SU-DHL-6 (cell line): ENCODE data around the gene SH3RF3.

Source experiments
- H2AFZ ChIP-seq: fragments of 200-600 bp; sonication (generic); 2 replicates; pipeline ENCODE4 v1.6.1; 2014; ENCODE audit warnings: low read depth, mild to moderate bottlenecking, moderate library complexity, mixed read lengths, antibody characterized with exemption, low read length; ENCODE audit not compliant: severe bottlenecking
- H3F3A ChIP-seq: fragments of 200-600 bp; shearing (Covaris generic); 2 replicates; pipeline ENCODE4 v1.6.0; 2016; ENCODE audit warnings: antibody characterized with exemption, mild to moderate bottlenecking; ENCODE audit not compliant: insufficient read depth
- H3K27ac ChIP-seq: fragments of 200-600 bp; sonication (generic); 2 replicates; pipeline ENCODE4 v1.5.1; 2016; ENCODE audit warnings: low read depth, mild to moderate bottlenecking, low read length, moderate library complexity, mixed read lengths
- H3K27me3 ChIP-seq: fragments of 200-600 bp; sonication (generic), shearing (Covaris generic); 2 replicates; pipeline ENCODE4 v1.6.0; 2014; ENCODE audit warnings: mild to moderate bottlenecking, low read length
- H3K36me3 ChIP-seq: fragments of 200-600 bp; sonication (generic); 2 replicates; pipeline ENCODE4 v1.6.1; 2014; ENCODE audit warnings: mild to moderate bottlenecking, low read length, mixed read lengths
- H3K4me2 ChIP-seq: fragments of 300-600, 200-600 bp; shearing (Covaris generic), sonication (generic); 2 replicates; pipeline ENCODE4 v1.6.0; 2014; ENCODE audit warnings: low read length, low read depth, mild to moderate bottlenecking; ENCODE audit not compliant: poor library complexity, severe bottlenecking
- H3K4me3 ChIP-seq: fragments of 200-600 bp; sonication (generic); 2 replicates; pipeline ENCODE4 v1.5.1; 2014; ENCODE audit warnings: antibody characterized with exemption, low read length, mild to moderate bottlenecking, mixed read lengths; ENCODE audit not compliant: insufficient read depth, poor library complexity, severe bottlenecking
- H3K79me2 ChIP-seq: fragments of 200-600 bp; sonication (generic); 2 replicates; pipeline ENCODE4 v1.6.1; 2014; ENCODE audit warnings: mild to moderate bottlenecking, low read length, moderate library complexity; ENCODE audit not compliant: insufficient read depth
- H3K9ac ChIP-seq: fragments of 200-600 bp; sonication (generic); 2 replicates; pipeline ENCODE4 v1.7.0; 2014; ENCODE audit warnings: mild to moderate bottlenecking, low read length
- H3K9me2 ChIP-seq: fragments of 200-600 bp; sonication (generic); replicated peaks from 2 replicates; pipeline ENCODE4 v1.6.1; 2014; ENCODE audit warnings: low read length; ENCODE audit not compliant: insufficient read depth
- H3K9me3 ChIP-seq: fragments of 200-600 bp; sonication (generic); 2 replicates; pipeline ENCODE4 v1.6.1; 2014; ENCODE audit warnings: low read length, mixed read lengths; ENCODE audit not compliant: insufficient read depth
- H4K20me1 ChIP-seq: fragments of 200-600 bp; sonication (generic); 2 replicates; pipeline ENCODE4 v1.6.1; 2014; ENCODE audit warnings: low read depth, mild to moderate bottlenecking, antibody characterized with exemption, low read length, moderate library complexity, mixed read lengths
- EZH2phosphoT487 ChIP-seq: fragments of 200-600 bp; sonication (generic), shearing (Covaris generic); conservative IDR thresholded peaks from 2 replicates; pipeline ENCODE4 v1.6.1; 2018; ENCODE audit warnings: mild to moderate bottlenecking, antibody characterized with exemption, low read length, moderate library complexity, mixed read lengths
- TF ChIP-seq, protein P1 (sequence below): fragments of 200-600 bp; sonication (generic); IDR thresholded peaks from one replicate; pipeline ENCODE4 v1.5.1; 2017; ENCODE audit warnings: antibody characterized with exemption, mild to moderate bottlenecking, low read length, moderate library complexity; ENCODE audit not compliant: insufficient read depth, poor library complexity, severe bottlenecking

Gene SH3RF3

DNA sequence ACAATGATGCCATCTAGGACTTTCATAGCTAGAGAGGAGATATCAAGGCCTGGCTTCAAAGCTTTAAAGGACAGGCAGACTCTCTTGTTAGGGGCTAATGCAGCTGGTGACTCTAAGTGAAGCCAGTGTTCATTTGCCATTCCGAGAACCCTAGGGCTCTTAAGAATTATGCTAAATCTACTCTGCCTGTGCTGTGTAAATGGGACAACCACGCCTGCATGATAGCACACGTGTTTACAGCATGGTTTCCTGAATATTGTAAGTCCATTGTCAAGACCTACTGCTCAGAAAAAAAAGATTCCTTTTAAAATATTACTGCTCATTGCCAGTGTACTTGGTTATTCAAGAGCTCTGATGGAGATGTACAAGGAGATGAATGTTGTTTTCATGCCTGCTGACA lies 296.4 kb downstream of the SH3RF3 start:
- Histone ChIP-seq H4K20me1 (no peaks in the 10 kb centered on the region), H3K4me3 (no peak overlapping the region), H3K27ac (no peak overlapping the region), H3K9ac (no peak overlapping the region), H3K4me2 (no peak overlapping the region), H3K9me3 (no peaks in the 10 kb centered on the region), H3F3A (no peaks in the 10 kb centered on the region), H3K9me2 (no peaks in the 10 kb centered on the region), H3K79me2 (no peaks in the 10 kb centered on the region), H2AFZ (no peak overlapping the region), H3K36me3 (no peaks in the 10 kb centered on the region), H3K27me3 (no peaks in the 10 kb centered on the region)
- TF ChIP-seq EZH2phosphoT487, result no peak
- TF ChIP-seq, protein P1, sequence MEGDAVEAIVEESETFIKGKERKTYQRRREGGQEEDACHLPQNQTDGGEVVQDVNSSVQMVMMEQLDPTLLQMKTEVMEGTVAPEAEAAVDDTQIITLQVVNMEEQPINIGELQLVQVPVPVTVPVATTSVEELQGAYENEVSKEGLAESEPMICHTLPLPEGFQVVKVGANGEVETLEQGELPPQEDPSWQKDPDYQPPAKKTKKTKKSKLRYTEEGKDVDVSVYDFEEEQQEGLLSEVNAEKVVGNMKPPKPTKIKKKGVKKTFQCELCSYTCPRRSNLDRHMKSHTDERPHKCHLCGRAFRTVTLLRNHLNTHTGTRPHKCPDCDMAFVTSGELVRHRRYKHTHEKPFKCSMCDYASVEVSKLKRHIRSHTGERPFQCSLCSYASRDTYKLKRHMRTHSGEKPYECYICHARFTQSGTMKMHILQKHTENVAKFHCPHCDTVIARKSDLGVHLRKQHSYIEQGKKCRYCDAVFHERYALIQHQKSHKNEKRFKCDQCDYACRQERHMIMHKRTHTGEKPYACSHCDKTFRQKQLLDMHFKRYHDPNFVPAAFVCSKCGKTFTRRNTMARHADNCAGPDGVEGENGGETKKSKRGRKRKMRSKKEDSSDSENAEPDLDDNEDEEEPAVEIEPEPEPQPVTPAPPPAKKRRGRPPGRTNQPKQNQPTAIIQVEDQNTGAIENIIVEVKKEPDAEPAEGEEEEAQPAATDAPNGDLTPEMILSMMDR, result no peak

DNA sequence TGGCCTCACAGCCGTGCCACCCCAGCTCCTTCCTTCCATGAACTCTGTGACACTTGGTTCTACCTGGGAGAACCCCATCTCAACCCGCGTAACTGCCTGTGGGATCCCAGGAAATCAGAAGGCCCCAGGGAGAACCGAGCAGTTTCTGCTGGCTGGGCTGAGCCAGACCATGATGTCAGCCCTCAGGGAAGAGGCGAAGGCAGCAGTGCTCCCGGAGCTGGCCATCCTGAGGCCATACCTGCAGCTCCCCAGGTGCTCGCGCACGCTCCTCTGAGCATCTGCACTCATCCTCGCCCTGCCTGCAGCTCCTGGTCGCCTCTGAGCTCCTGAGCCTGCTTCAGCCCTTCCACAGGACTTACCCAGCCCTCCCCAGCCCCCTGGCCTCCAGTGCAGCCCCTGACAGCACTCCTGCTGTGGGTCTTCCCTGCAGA lies 298.7 kb downstream of the SH3RF3 start:
- Histone ChIP-seq H3F3A (no peaks in the 10 kb centered on the region), H2AFZ (no peak overlapping the region), H4K20me1 (no peaks in the 10 kb centered on the region), H3K27ac (no peak overlapping the region), H3K27me3 (no peaks in the 10 kb centered on the region), H3K9me2 (no peaks in the 10 kb centered on the region), H3K4me2 (no peak overlapping the region), H3K4me3 (no peak overlapping the region), H3K36me3 (no peaks in the 10 kb centered on the region), H3K9ac (no peak overlapping the region), H3K9me3 (no peaks in the 10 kb centered on the region), H3K79me2 (no peaks in the 10 kb centered on the region)
- TF ChIP-seq, protein P1, result no peak
- TF ChIP-seq EZH2phosphoT487, result no peak

DNA sequence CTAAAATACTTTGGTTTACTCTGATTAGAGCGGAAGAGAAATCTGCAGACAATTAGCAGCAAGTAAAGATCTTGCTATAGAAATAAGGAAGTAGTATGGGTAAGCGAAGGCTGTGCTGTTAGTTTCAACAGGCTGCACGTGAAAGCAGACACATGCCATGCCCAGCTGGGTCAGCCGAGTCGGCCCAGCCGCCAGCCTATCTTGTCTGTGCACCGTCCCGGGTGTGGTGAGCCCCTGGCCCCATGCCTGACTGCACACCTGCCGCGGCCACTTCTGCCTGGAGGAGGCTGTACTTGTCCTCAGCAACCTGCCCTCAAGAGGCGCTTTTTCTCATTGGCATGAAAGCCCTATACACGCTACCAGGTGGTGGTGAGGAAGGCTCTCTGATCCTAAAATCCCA lies 299.3 kb downstream of the SH3RF3 start:
- no peak overlapping the region for H3K9ac ChIP-seq
- H3K9me3 ChIP-seq, result no peaks in the 10 kb centered on the region
- H3K79me2 ChIP-seq, result no peaks in the 10 kb centered on the region
- no peaks in the 10 kb centered on the region for H3K36me3 ChIP-seq
- H3K9me2 ChIP-seq, result no peaks in the 10 kb centered on the region
- H2AFZ ChIP-seq, result no peak overlapping the region
- no peak overlapping the region for H3K4me2 ChIP-seq
- no peaks in the 10 kb centered on the region for H4K20me1 ChIP-seq
- H3K4me3 ChIP-seq, result no peak overlapping the region
- H3K27ac ChIP-seq, result no peak overlapping the region
- H3K27me3 ChIP-seq, result no peaks in the 10 kb centered on the region
- no peak for TF ChIP-seq EZH2phosphoT487
- TF ChIP-seq, protein P1, result no peak
- H3F3A ChIP-seq, result no peaks in the 10 kb centered on the region
